ENCODE results near the gene ELOVL5. TPM values are rescaled to one million over a fixed set of nuclear protein-coding genes. Genes with fewer than 3 reads are reported as not detected.

ELOVL5 gene
- total RNA-seq, 1 donor from 2014 or later: 67.1 TPM

- H3K27me3 Mint-ChIP-seq: no peaks in the 10 kb centered on the region
- no peak for TF ChIP-seq CTCF (IDR thresholded peaks at IDR 0.05; ENCODE audit: unreplicated experiment)
- DNase-seq (ENCODE audit: low spot score, unreplicated experiment): no peak
- no peaks in the 10 kb centered on the region for H3K9me3 Mint-ChIP-seq (ENCODE audit: low read depth)
- no peak overlapping the region for H3K4me3 Mint-ChIP-seq (ENCODE audit: low read depth)
- peaks cover 2% of the 10 kb centered on the region for H3K4me1 Mint-ChIP-seq (ENCODE audit: low read depth)
- no peak overlapping the region for H3K27ac Mint-ChIP-seq
- no peaks in the 10 kb centered on the region for H3K36me3 Mint-ChIP-seq (ENCODE audit: insufficient read depth)
Observed at GRCh38 chr6:53250176-53251032, 98.3 kb downstream of the ELOVL5 start.

- TF ChIP-seq CTCF (IDR thresholded peaks at IDR 0.05; ENCODE audit: unreplicated experiment): no peak
- Mint-ChIP-seq H3K9me3 (ENCODE audit: low read depth) (no peaks in the 10 kb centered on the region), H3K4me3 (ENCODE audit: low read depth) (no peak overlapping the region), H3K4me1 (ENCODE audit: low read depth) (peaks cover 2% of the 10 kb centered on the region), H3K27ac (no peak overlapping the region), H3K27me3 (peaks cover 1% of the 10 kb centered on the region), H3K36me3 (ENCODE audit: insufficient read depth) (no peaks in the 10 kb centered on the region)
- no peak for DNase-seq (ENCODE audit: low spot score, unreplicated experiment)
Observed at GRCh38 chr6:53246924-53247323, 101.8 kb downstream of the ELOVL5 start.

GRCh38 chr6:53244958-53245357, 103.8 kb downstream of the ELOVL5 start:
- peaks cover 2% of the 10 kb centered on the region for H3K4me1 Mint-ChIP-seq (ENCODE audit: low read depth)
- H3K9me3 Mint-ChIP-seq (ENCODE audit: low read depth): no peaks in the 10 kb centered on the region
- no peak overlapping the region for H3K4me3 Mint-ChIP-seq (ENCODE audit: low read depth)
- no peak overlapping the region for H3K27ac Mint-ChIP-seq
- no peaks in the 10 kb centered on the region for H3K36me3 Mint-ChIP-seq (ENCODE audit: insufficient read depth)
- no peak for TF ChIP-seq CTCF (IDR thresholded peaks at IDR 0.05; ENCODE audit: unreplicated experiment)
- H3K27me3 Mint-ChIP-seq: peaks cover 3% of the 10 kb centered on the region
- no peak for DNase-seq (ENCODE audit: low spot score, unreplicated experiment)

- H3K27ac Mint-ChIP-seq: no peak overlapping the region
Observed at GRCh38 chr6:53244399-53244931, 104.3 kb downstream of the ELOVL5 start.

GRCh38 chr6:53241938-53242337, 106.8 kb downstream of the ELOVL5 start:
- Mint-ChIP-seq H3K27me3 (peaks cover 3% of the 10 kb centered on the region), H3K27ac (no peak overlapping the region), H3K36me3 (ENCODE audit: insufficient read depth) (no peaks in the 10 kb centered on the region), H3K9me3 (ENCODE audit: low read depth) (no peaks in the 10 kb centered on the region), H3K4me1 (ENCODE audit: low read depth) (peaks cover 2% of the 10 kb centered on the region), H3K4me3 (ENCODE audit: low read depth) (no peak overlapping the region)
- no peak for TF ChIP-seq CTCF (IDR thresholded peaks at IDR 0.05; ENCODE audit: unreplicated experiment)
- DNase-seq (ENCODE audit: low spot score, unreplicated experiment): no peak

More at GRCh38 chr6:53244399-53244931, 104.3 kb downstream of the ELOVL5 start:
- no peak overlapping the region for H3K4me3 Mint-ChIP-seq (ENCODE audit: low read depth)
- TF ChIP-seq CTCF (IDR thresholded peaks at IDR 0.05; ENCODE audit: unreplicated experiment): no peak
- H3K9me3 Mint-ChIP-seq (ENCODE audit: low read depth): no peaks in the 10 kb centered on the region
- peaks cover 3% of the 10 kb centered on the region for H3K27me3 Mint-ChIP-seq
- no peak for DNase-seq (ENCODE audit: low spot score, unreplicated experiment)
- no peaks in the 10 kb centered on the region for H3K4me1 Mint-ChIP-seq (ENCODE audit: low read depth)
- H3K36me3 Mint-ChIP-seq (ENCODE audit: insufficient read depth): no peaks in the 10 kb centered on the region
